GM12864 (cell line): ENCODE data around the gene FMO4.

ENCODE experiments used
- DNase-seq: peaks from one replicate; pipeline ENCODE4 v3.0.0-alpha.2; 2011; ENCODE audit warnings: low read depth
- H3K4me3 ChIP-seq: 2 replicates; pipeline ENCODE4 v1.5.1; 2011; ENCODE audit warnings: mild to moderate bottlenecking, low read depth, low read length, control low read depth
- CTCF ChIP-seq: IDR thresholded peaks from 2 replicates; pipeline ENCODE4 v1.5.1; 2011; ENCODE audit warnings: low read depth, mild to moderate bottlenecking, moderate library complexity, low read length, control low read depth, inconsistent platforms; ENCODE audit errors: missing control alignments

Gene FMO4

GRCh38 chr1:171295821-171296220 is 18.2 kb upstream of the FMO4 start:
- no peak overlapping the region for H3K4me3 ChIP-seq
- no peak for TF ChIP-seq CTCF
- DNase-seq, result no peak

GRCh38 chr1:171296897-171297296 is 17.1 kb upstream of the FMO4 start:
- no peak for TF ChIP-seq CTCF
- H3K4me3 ChIP-seq, result no peak overlapping the region
- DNase-seq, result no peak

GRCh38 chr1:171298696-171299095 is 15.3 kb upstream of the FMO4 start:
- DNase-seq, result no peak
- TF ChIP-seq CTCF, result no peak
- no peak overlapping the region for H3K4me3 ChIP-seq

- DNase-seq, result no peak
- no peak for TF ChIP-seq CTCF
- no peak overlapping the region for H3K4me3 ChIP-seq
Observed at GRCh38 chr1:171299342-171299741, 14.6 kb upstream of the FMO4 start.

- no peak for TF ChIP-seq CTCF
- no peak for DNase-seq
- H3K4me3 ChIP-seq, result no peak overlapping the region
Observed at GRCh38 chr1:171300401-171300800, 13.6 kb upstream of the FMO4 start.

- no peak overlapping the region for H3K4me3 ChIP-seq
- no peak for DNase-seq
- no peak for TF ChIP-seq CTCF
Observed at GRCh38 chr1:171310661-171311087, 3.3 kb upstream of the FMO4 start.

GRCh38 chr1:171311771-171312558 is 2.0 kb upstream of the FMO4 start:
- H3K4me3 ChIP-seq, result no peak overlapping the region
- no peak for DNase-seq
- no peak for TF ChIP-seq CTCF
